Measurements from ENCODE around the gene USP7. TPM values are rescaled to one million over a fixed set of nuclear protein-coding genes. Genes with fewer than 3 reads are reported as not detected.

Gene USP7
- polyA plus RNA-seq = 10 to 100 TPM in 2 of 3 donors, 1 to 10 TPM in 1; 4.4 to 11.9 (median 10.2) TPM

DNA sequence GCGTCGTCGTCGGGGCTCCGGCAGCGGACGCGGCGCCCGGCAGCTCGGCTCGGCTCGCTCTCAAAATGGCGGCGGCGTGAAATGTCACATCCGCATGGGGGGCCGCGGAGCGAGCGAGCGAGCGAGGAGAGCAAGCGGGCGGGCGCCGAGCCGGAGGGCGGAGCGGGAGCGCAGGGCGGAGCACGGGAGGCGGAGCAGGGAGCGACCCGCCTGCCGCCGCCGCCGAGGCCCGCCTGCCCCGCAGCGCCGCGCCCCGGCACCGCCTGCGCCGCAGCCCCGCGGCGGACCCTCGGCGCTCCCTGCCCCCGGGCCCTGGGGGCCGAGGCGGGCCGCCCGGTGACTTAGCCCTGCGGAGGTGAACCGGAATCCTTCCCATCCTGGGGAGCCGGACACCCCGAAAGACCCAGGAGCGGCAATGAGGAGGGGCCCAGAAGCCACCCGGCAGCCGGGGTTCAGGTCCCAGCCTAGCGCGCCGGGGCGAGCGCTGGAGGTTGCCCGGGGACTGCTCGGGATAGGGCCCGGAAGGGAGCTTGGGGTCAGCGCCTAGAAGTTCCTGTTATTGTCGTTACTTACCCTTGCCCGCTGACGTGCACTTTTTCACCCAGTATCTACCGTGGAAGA lies at the start of gene USP7:
Gene USP7 (minus strand): TSS at position 86 of the 621 bp plus-strand sequence. CDS start 621 bp downstream, outside the sequence.
- H3K27me3 Mint-ChIP-seq (ENCODE audit: low read depth in 3 of 3) = peaks cover 2 to 20% (median 15%) of the 10 kb centered on the region in 3 donors
- H3K4me1 Mint-ChIP-seq = peaks cover 36 to 47% of the 10 kb centered on the region in 2 donors
- DNase-seq = peak; percentile 87 to 90 (median 90)
- peaks cover 0 to 2% (median 0%) of the 10 kb centered on the region in 6 donors for H3K9me3 Mint-ChIP-seq
- peak within 1 kb of the TSS; percentile 89 to 98 (median 91) for H3K4me3 Mint-ChIP-seq
- peak within 1 kb of the TSS; percentile 58 to 94 (median 86) for H3K27ac Mint-ChIP-seq
- H3K36me3 Mint-ChIP-seq = no peaks in the 10 kb centered on the region

DNA sequence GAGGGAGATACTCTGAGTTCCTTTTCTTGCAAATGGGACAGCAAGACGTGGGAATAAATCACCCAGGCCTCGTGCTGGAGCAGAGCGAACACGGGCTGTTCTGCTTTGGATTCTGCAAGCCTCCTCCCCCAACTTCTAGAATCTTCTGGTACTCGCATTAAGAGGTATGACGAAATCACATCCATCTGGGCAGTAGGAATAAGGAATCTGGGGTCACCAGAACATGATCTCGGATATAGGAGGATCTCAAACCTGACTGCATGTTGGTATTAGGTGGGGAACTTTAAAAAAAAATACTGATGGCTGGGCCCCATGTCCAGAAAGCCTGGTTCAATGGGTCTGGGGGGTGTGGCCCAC lies 49.8 kb upstream of the USP7 start:
- no peak overlapping the region for H3K27ac Mint-ChIP-seq
- DNase-seq = no peak
- H3K4me1 Mint-ChIP-seq = peaks cover 3 to 6% of the 10 kb centered on the region in 2 donors
- H3K9me3 Mint-ChIP-seq = peaks cover 4 to 12% (median 8%) of the 10 kb centered on the region in 6 donors
- no peak overlapping the region for H3K4me3 Mint-ChIP-seq
- peaks cover 5 to 6% (median 5%) of the 10 kb centered on the region in 3 donors for H3K36me3 Mint-ChIP-seq
- peaks cover 3 to 12% (median 6%) of the 10 kb centered on the region in 3 donors for H3K27me3 Mint-ChIP-seq (ENCODE audit: low read depth in 3 of 3)

DNA sequence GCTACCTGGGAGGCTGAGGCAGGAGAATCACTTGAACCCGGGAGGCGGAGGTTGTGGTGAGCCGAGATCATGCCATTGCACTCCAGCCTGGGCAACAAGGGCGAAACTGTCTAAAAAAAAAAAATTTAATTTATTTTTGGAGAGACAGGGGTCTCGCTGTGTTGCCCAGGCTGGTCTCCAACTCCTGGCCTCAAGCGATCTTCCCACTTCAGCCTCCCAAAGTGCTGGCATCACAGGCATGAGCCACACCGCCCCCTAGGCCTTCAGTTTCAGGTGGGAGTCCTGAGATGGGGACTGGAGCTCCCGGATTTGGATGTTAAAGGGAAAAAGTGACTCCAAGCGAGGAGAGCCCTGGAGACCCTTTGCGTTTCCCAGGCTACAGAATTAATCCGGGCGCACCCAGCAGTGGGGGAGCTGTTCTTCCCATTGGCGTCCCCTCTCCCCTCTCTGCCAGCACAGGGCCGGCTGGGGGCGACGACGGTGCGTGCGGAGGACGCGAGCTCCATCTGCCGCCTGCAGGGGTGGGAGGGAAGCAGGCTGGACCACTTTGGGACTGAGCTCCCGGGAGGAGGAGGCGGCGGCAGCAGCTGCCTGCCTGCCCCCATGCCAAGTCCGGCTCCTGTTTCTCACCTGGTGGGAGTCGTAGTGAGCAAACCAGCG lies 49.3 kb upstream of the USP7 start:
- Mint-ChIP-seq H3K27ac (no peak overlapping the region), H3K36me3 (peaks cover 5 to 6% (median 5%) of the 10 kb centered on the region in 3 donors), H3K4me1 (peaks cover 5 to 6% of the 10 kb centered on the region in 2 donors), H3K4me3 (no peak overlapping the region), H3K9me3 (peaks cover 4 to 12% (median 8%) of the 10 kb centered on the region in 6 donors), H3K27me3 (ENCODE audit: low read depth in 3 of 3) (peaks cover 3 to 12% (median 6%) of the 10 kb centered on the region in 3 donors)
- no peak for DNase-seq

DNA sequence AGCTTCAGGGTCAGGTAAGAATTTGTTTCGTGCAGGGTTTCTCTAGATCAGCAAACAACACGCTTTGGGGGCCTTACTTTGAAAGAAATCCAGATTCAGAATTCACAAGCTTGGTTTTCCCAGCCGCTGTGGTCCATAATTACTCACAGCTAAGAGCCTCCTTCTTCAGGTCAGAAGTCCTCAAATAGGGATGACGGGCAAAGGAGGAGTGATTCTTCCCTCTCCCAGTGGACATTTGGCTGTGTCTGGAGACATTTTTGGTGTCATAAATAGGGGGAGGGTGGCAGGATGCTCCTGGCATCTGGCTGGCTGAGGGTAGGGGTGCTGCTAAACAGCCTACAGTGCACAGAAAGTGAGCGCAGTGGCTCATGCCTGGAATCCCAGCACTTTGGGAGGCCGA lies 48.6 kb upstream of the USP7 start:
- Mint-ChIP-seq H3K36me3 (peaks cover 5 to 6% (median 5%) of the 10 kb centered on the region in 3 donors), H3K4me3 (no peak overlapping the region), H3K9me3 (peaks cover 4 to 12% (median 8%) of the 10 kb centered on the region in 6 donors), H3K4me1 (peaks cover 5 to 6% of the 10 kb centered on the region in 2 donors), H3K27me3 (ENCODE audit: low read depth in 3 of 3) (peaks cover 3 to 12% (median 6%) of the 10 kb centered on the region in 3 donors), H3K27ac (no peak overlapping the region)
- DNase-seq = no peak

DNA sequence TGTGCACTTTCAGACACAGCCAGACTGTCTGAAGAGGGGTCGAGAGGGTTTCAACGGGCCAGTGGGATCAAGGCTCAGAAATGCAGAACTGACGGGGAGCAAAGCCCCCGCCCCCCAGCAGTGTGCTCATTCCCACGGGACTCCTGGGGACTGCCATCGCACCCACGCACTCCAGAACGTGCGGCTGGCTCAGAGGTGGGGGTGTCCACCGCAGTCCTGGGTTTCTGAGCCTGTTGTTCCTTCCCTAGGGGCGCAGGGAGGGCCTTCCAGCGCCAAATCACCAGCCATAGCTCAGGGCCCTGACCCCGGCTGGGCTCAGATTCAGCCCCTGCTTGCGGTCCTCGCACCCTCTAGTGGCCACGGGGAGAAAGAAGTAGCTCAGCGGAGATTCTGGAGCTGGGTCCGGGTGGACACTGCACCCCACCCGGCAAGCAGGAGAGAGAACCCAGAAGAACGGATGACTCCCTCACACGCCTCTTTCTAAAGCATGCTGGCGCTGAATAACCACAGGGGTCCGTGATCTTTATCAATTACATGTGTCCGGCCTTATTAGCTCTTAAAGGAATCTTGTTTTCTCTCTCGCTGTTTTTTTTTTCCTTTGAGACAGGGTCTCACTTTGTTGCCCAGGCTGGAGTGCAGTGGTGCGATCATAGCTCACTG lies 45.0 kb upstream of the USP7 start:
- no peaks in the 10 kb centered on the region for H3K36me3 Mint-ChIP-seq
- no peak overlapping the region for H3K4me3 Mint-ChIP-seq
- peak; percentile 45 to 58 (median 54) for DNase-seq
- H3K9me3 Mint-ChIP-seq = no peaks in the 10 kb centered on the region
- no peak overlapping the region for H3K27ac Mint-ChIP-seq
- H3K4me1 Mint-ChIP-seq = peaks cover 5 to 6% of the 10 kb centered on the region in 2 donors
- peaks cover 0 to 9% (median 8%) of the 10 kb centered on the region in 3 donors for H3K27me3 Mint-ChIP-seq (ENCODE audit: low read depth in 3 of 3)

DNA sequence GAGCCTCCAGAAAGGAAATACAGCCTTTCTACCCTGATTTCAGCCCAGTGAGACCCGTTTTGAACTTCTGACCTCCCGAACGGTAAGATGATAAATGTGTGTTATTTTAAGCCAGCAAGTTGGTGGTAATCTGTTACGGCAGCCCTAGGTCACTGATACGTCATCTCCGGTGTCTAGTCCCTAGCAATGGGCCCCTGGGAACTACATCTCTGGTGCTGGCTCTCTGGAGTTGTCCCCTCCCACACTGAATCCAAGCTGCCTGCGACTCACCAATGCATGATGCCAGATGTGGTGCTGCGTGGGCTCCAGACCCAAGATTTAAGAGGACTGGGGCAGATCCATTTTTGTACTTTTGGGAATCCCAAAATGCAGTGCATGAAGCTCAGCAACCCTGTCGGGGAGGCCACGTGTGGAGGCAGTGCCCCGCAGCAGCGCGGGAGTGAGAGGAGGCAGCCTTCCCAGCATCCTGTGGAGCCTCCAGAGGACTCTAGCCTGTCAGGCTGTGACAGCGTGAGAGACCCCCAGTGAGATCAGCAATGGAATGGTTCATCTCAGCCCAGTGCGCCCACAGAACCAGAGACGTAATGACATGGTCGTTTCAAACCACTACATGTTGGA lies 43.6 kb upstream of the USP7 start:
- no peak for DNase-seq
- no peak overlapping the region for H3K4me3 Mint-ChIP-seq
- H3K4me1 Mint-ChIP-seq = peaks cover 5 to 6% of the 10 kb centered on the region in 2 donors
- peaks cover 0 to 6% (median 5%) of the 10 kb centered on the region in 3 donors for H3K27me3 Mint-ChIP-seq (ENCODE audit: low read depth in 3 of 3)
- no peak overlapping the region for H3K27ac Mint-ChIP-seq
- no peaks in the 10 kb centered on the region for H3K36me3 Mint-ChIP-seq
- no peaks in the 10 kb centered on the region for H3K9me3 Mint-ChIP-seq

DNA sequence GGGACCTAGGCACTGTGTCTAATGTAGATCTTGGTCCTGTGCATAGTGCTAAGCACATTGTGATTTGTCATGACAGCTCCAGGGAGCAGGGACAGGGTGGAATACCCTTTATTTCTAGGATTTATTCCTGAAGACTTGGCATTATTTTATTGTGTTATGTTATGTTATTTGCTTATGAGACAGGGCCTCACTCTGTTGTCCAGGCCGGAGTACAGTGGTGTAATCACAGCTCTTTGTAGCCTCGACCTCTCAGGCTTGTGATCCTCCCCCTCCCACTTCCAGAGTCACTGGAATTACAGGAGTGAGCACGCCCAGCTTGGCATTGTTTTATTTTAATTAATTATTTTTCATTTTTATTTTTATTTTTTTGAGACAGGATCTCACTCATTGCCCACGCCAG lies 40.5 kb upstream of the USP7 start:
- no peaks in the 10 kb centered on the region for H3K36me3 Mint-ChIP-seq
- no peak overlapping the region for H3K4me3 Mint-ChIP-seq
- H3K9me3 Mint-ChIP-seq = no peaks in the 10 kb centered on the region
- H3K27ac Mint-ChIP-seq = no peak overlapping the region
- H3K27me3 Mint-ChIP-seq (ENCODE audit: low read depth in 3 of 3) = peaks cover 0 to 5% (median 0%) of the 10 kb centered on the region in 3 donors
- DNase-seq = no peak
- peaks cover 5 to 6% of the 10 kb centered on the region in 2 donors for H3K4me1 Mint-ChIP-seq

DNA sequence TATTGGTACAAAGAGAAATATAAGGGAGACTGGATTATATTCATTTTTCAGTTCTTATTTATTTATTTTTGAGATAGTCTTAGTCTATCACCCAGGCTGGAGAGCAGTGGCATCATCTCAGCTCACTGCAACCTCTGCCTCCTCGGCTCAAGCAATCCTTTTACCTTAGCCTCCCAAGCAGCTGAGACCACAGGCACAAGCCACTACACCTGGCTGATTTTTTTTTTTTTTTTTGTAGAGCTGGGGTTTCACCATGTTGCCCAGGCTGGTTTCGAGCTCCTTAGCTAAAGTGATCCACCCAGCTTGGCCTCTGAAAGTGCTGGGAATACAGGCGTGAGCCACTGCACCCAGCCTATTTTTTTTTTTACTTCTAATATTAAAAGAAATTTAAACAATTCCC lies 40.1 kb upstream of the USP7 start:
- no peaks in the 10 kb centered on the region for H3K36me3 Mint-ChIP-seq
- no peak for DNase-seq
- H3K27ac Mint-ChIP-seq = no peak overlapping the region
- no peaks in the 10 kb centered on the region for H3K9me3 Mint-ChIP-seq
- peaks cover 2% of the 10 kb centered on the region in 2 donors for H3K4me1 Mint-ChIP-seq
- H3K27me3 Mint-ChIP-seq (ENCODE audit: low read depth in 3 of 3) = peaks cover 0 to 5% (median 0%) of the 10 kb centered on the region in 3 donors
- H3K4me3 Mint-ChIP-seq = no peak overlapping the region

DNA sequence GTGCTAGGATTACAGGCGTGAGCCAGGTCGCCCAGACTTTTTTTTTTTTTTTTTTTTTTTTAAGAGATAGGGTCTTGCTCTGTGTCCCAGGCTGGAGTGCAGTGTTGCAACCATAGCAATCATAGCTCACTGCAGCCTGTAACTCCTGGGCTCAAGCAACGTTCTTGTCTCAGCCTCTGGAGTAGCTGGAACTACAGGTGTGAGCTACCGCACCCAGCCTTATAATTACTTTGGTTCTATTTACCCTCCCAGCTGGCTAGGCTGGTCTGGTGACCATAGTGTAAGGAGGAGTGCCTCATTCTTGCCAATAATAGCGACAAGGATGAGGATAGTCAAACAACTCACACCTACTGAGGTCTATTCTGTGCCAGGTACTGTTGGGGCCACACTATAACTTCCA lies 39.6 kb upstream of the USP7 start:
- no peaks in the 10 kb centered on the region for H3K36me3 Mint-ChIP-seq
- no peak overlapping the region for H3K4me3 Mint-ChIP-seq
- H3K9me3 Mint-ChIP-seq = no peaks in the 10 kb centered on the region
- DNase-seq = no peak
- no peaks in the 10 kb centered on the region for H3K4me1 Mint-ChIP-seq
- H3K27me3 Mint-ChIP-seq (ENCODE audit: low read depth in 3 of 3) = peaks cover 0 to 5% (median 0%) of the 10 kb centered on the region in 3 donors
- no peak overlapping the region for H3K27ac Mint-ChIP-seq

DNA sequence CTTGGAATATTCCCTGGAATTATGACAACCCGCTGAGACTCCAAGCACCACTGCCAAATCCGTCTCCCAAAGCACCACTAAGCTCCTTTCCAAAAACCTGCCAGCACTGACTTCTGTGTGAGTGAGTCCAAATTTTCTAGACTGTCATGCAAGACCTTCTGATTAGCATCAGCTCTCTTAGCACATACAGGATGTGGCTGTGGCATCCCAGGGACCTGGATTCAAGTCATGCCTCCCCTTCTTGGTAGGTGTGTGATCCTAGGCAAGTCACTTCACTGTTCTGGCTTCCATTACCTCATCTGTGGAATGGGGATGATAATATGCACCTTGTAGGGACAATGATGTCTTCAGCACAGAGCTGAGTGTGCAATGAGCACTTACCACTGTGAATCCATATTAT lies 38.3 kb upstream of the USP7 start:
- H3K27me3 Mint-ChIP-seq (ENCODE audit: low read depth in 3 of 3) = peaks cover 0 to 4% (median 0%) of the 10 kb centered on the region in 3 donors
- H3K9me3 Mint-ChIP-seq = no peaks in the 10 kb centered on the region
- DNase-seq = no peak
- H3K4me1 Mint-ChIP-seq = no peaks in the 10 kb centered on the region
- no peaks in the 10 kb centered on the region for H3K36me3 Mint-ChIP-seq
- no peak overlapping the region for H3K4me3 Mint-ChIP-seq
- H3K27ac Mint-ChIP-seq = no peak overlapping the region

DNA sequence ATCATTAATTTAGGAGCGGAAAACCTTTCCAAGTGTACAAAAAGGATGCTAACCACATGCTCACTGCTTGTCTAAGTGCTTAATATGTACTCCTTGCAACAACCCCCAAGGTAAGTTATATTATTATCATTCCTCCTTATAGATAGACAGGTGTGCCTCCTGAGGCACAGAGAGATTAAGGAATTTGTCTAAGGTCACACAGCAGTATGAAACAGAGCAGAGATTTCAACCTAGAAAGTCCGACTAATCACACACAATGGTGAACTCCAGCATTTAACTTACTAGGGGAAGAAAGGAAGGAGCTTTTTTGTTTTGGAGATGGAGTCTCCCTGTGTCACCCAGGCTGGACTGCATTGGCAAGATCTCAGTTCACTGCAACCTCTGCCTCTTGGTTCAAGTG lies 37.0 kb upstream of the USP7 start:
- Mint-ChIP-seq H3K27ac (no peak overlapping the region), H3K4me1 (no peaks in the 10 kb centered on the region)

DNA sequence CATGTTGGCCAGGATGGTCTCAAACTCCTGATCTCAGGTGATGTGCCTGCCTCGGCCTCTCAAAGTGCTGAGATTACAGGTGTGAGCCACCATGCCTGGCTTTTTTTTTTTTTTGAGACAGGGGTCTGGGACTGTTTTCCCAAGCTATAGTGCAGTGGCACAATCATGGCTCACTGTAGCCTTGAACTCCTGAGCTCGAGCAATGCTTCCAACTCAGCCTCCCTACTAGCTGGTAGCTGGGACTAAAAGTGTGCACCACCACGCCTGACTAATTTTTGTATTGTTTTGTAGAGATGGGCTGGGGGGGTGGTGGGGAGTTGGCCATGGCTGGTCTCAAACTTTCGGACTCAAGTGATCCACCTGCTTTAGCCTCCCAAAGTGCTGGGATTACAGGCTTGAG lies 36.1 kb upstream of the USP7 start:
- Mint-ChIP-seq H3K27ac (no peak overlapping the region), H3K4me3 (no peak overlapping the region), H3K9me3 (no peaks in the 10 kb centered on the region), H3K36me3 (no peaks in the 10 kb centered on the region), H3K4me1 (no peaks in the 10 kb centered on the region), H3K27me3 (ENCODE audit: low read depth in 3 of 3) (peaks cover 0 to 4% (median 0%) of the 10 kb centered on the region in 3 donors)
- no peak for DNase-seq

More for the DNA sequence above, 37.0 kb upstream of the USP7 start:
- no peak for DNase-seq
- no peaks in the 10 kb centered on the region for H3K9me3 Mint-ChIP-seq
- H3K36me3 Mint-ChIP-seq = no peaks in the 10 kb centered on the region
- H3K4me3 Mint-ChIP-seq = no peak overlapping the region
- H3K27me3 Mint-ChIP-seq (ENCODE audit: low read depth in 3 of 3) = peaks cover 0 to 4% (median 0%) of the 10 kb centered on the region in 3 donors

DNA sequence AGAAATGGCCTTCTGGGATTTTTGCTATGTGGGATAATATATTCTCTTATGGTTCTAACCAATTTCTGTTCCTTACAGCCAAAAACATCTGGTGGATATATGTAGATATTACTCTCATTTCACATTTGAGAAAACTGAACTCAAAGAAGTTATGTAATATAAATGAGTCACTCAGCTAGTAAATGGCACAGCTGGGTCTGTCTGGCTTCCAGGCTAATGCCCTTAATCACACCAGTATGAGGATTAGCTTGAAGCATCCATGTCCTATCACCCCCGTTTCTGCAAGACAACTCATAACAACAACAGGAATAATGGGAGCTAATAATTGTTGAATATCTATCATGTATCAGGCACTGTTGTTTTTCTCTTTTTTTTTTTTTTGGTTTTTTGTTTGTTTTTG lies 34.4 kb upstream of the USP7 start:
- no peaks in the 10 kb centered on the region for H3K9me3 Mint-ChIP-seq
- no peaks in the 10 kb centered on the region for H3K4me1 Mint-ChIP-seq
- H3K36me3 Mint-ChIP-seq = no peaks in the 10 kb centered on the region
- no peak overlapping the region for H3K27ac Mint-ChIP-seq
- DNase-seq = no peak
- H3K27me3 Mint-ChIP-seq (ENCODE audit: low read depth in 3 of 3) = peaks cover 0 to 4% (median 0%) of the 10 kb centered on the region in 3 donors
- no peak overlapping the region for H3K4me3 Mint-ChIP-seq

DNA sequence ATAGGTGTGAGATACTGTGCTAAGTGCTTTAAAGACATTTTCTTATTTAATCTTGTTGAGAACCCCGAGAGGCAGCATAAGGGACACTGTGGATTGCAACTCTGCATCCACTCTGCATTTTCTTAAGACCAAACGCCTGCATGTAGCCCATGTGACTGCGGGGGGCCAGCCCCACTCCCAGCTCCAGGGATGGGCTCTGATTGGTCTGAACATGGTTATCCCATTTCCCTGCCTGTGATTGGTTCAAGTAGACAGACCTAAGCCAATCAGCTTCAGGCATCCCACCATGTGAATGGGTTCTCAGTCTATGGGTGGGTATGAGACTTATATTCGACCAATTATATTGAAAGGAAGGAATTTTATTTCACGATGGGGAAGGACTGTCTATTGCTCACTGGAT lies 33.2 kb upstream of the USP7 start:
- no peak for DNase-seq
- Mint-ChIP-seq H3K9me3 (no peaks in the 10 kb centered on the region), H3K36me3 (no peaks in the 10 kb centered on the region), H3K27me3 (ENCODE audit: low read depth in 3 of 3) (peaks cover 0 to 2% (median 0%) of the 10 kb centered on the region in 3 donors), H3K27ac (no peak overlapping the region), H3K4me1 (no peaks in the 10 kb centered on the region), H3K4me3 (no peak overlapping the region)

Measured in immature natural killer cell (primary cell).